Hepatocyte (in vitro differentiated cells): ENCODE data around the gene FBN1. TPM values are rescaled to one million over a fixed set of nuclear protein-coding genes. Genes with fewer than 3 reads are reported as not detected.

Experiments used
- DNase-seq: peaks from one replicate; pipeline ENCODE4 v3.0.0-alpha.2; 2016; ENCODE audit warnings: low spot score
- H2AFZ ChIP-seq: fragments of 200-600 bp; sonication (generic); 2 replicates; pipeline ENCODE4 v1.6.0; 2016; ENCODE audit warnings: antibody characterized with exemption, mild to moderate bottlenecking
- H3K27ac ChIP-seq: fragments of 200-600 bp; sonication (generic); 2 replicates; pipeline ENCODE4 v1.5.1; 2016; ENCODE audit warnings: mild to moderate bottlenecking
- H3K27me3 ChIP-seq: fragments of 200-600 bp; sonication (generic); 2 replicates; pipeline ENCODE4 v1.6.1; 2016
- H3K36me3 ChIP-seq: fragments of 200-600 bp; sonication (generic); replicated peaks from 2 replicates; pipeline ENCODE4 v1.5.1; 2016; ENCODE audit warnings: low read depth; ENCODE audit not compliant: insufficient read depth
- H3K4me1 ChIP-seq: fragments of 200-600 bp; sonication (generic); 2 replicates; pipeline ENCODE4 v1.5.1; 2016; ENCODE audit warnings: mild to moderate bottlenecking, moderate library complexity; ENCODE audit not compliant: insufficient read depth
- H3K4me2 ChIP-seq: fragments of 200-600 bp; sonication (generic); 2 replicates; pipeline ENCODE4 v1.6.0; 2016
- H3K4me3 ChIP-seq: fragments of 200-600 bp; sonication (generic); 2 replicates; pipeline ENCODE4 v1.5.1; 2016; ENCODE audit warnings: mild to moderate bottlenecking
- H3K79me2 ChIP-seq: fragments of 200-600 bp; sonication (generic); 2 replicates; pipeline ENCODE4 v1.6.0; 2017; ENCODE audit warnings: mild to moderate bottlenecking
- H3K9me2 ChIP-seq: fragments of 200-600 bp; sonication (generic); replicated peaks from 2 replicates; pipeline ENCODE4 v1.6.0; 2017; ENCODE audit warnings: mild to moderate bottlenecking; ENCODE audit not compliant: insufficient read depth
- H3K9me3 ChIP-seq: fragments of 200-600 bp; sonication (generic); 2 replicates; pipeline ENCODE4 v1.5.1; 2016; ENCODE audit warnings: low read depth, mild to moderate bottlenecking
- H4K20me1 ChIP-seq: fragments of 200-600 bp; sonication (generic); 2 replicates; pipeline ENCODE4 v1.6.0; 2016; ENCODE audit warnings: mild to moderate bottlenecking; ENCODE audit not compliant: insufficient read depth, poor library complexity, severe bottlenecking
- CTCF ChIP-seq: fragments of 200-600 bp; sonication (generic); IDR thresholded peaks from 2 replicates; pipeline ENCODE4 v1.5.1; 2016; ENCODE audit warnings: antibody characterized with exemption, mild to moderate bottlenecking; ENCODE audit not compliant: poor library complexity
- EZH2 ChIP-seq: fragments of 200-600 bp; sonication (generic); IDR thresholded peaks from 2 replicates; pipeline ENCODE4 v1.6.1; 2016; ENCODE audit warnings: antibody characterized with exemption, mild to moderate bottlenecking, borderline replicate concordance
- EZH2phosphoT487 ChIP-seq: fragments of 200-600 bp; sonication (generic); IDR thresholded peaks from one replicate; pipeline ENCODE4 v1.6.1; 2018; ENCODE audit warnings: antibody characterized with exemption, mild to moderate bottlenecking, low read depth, moderate library complexity; ENCODE audit not compliant: unreplicated experiment, severe bottlenecking
- WGBS: methylation state at CpG from one replicate; pipeline ENCODE4 v1.1.6; 2016; ENCODE audit warnings: low lambda C conversion rate; ENCODE audit errors: missing lambda C conversion rate; 5-methylcytosine and 5-hydroxymethylcytosine counted together
- polyA plus RNA-seq: library from polyadenylated mRNA; unstranded; fragments of >200 nt; fragmentation: Nextera tagmentation; extraction: Ambion mirVana; gene quantifications from 2 replicates; pipeline ENCODE4 v1.2.1, GENCODE V29; 2016
- total RNA-seq: library from RNA; depleted of rRNA; stranded (reverse); fragments of >200 nt; gene quantifications from 2 replicates; pipeline ENCODE4 v1.2.3, GENCODE V29; 2014

Gene FBN1
- total and polyA plus RNA-seq, 2 experiments from 2014 or later = 76.6 to 199 TPM

GRCh38 chr15:48644467-48644826 lies 1.1 kb downstream of the FBN1 start:
- DNase-seq = no peak
- Histone ChIP-seq H3K79me2 (peaks cover 49% of the 10 kb centered on the region), H3K9me2 (no peaks in the 10 kb centered on the region), H3K27me3 (peaks cover 25% of the 10 kb centered on the region), H4K20me1 (peaks cover 4% of the 10 kb centered on the region), H2AFZ (peak overlapping the region; percentile 29), H3K36me3 (no peaks in the 10 kb centered on the region), H3K4me3 (peak overlapping the region; percentile 82), H3K4me2 (peak overlapping the region; percentile 87), H3K9me3 (no peaks in the 10 kb centered on the region), H3K27ac (peak overlapping the region; percentile 86), H3K4me1 (no peaks in the 10 kb centered on the region)
- TF ChIP-seq EZH2 = no peak
- WGBS = 2% methylated on average over 22 of the region's 26 CpGs

DNA sequence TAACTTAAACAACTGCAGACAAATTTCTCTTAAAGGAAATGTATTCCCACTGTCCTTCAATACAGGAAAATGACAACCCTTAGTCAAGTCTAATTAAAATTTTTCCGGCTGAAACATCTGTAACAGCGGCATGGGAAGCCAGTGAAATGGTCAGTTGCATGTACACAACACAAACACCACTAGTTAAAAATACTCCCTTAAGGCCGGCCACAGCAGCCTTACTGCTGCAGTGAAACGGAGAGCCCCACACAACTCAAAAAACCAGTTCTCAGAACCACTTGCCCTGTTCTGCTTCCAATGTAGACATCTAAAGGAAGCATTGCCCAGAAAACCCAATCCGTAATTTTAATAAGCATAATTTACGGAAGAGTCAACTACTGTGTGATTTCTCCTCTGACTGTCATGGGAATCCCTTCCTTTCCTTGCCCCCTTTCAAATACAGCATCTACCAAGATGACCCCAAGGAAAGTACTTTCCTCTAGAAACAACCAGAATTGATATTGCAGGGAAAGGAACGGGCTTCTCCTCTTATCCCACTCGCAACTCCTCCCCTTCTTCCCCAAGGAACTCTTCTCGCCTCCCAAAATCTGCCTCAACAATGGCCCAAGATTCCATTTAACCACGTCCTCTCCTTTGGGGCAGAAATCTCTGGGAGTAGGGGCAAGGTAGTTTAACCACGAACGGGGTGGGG lies 1.6 kb downstream of the FBN1 start:
- peaks cover 25% of the 10 kb centered on the region for H3K27me3 ChIP-seq
- H3K9me2 ChIP-seq = no peaks in the 10 kb centered on the region
- H3K27ac ChIP-seq = peak overlapping the region; percentile 86
- H3K4me1 ChIP-seq = no peaks in the 10 kb centered on the region
- H3K4me3 ChIP-seq = peak overlapping the region; percentile 82
- WGBS = 32% methylated on average over 12 of the region's 12 CpGs
- no peaks in the 10 kb centered on the region for H3K36me3 ChIP-seq
- H4K20me1 ChIP-seq = peaks cover 4% of the 10 kb centered on the region
- H3K4me2 ChIP-seq = peak overlapping the region; percentile 87
- H2AFZ ChIP-seq = peak overlapping the region; percentile 29
- no peak for DNase-seq
- no peak for TF ChIP-seq EZH2
- TF ChIP-seq EZH2phosphoT487 = no peak
- TF ChIP-seq CTCF = no peak
- H3K79me2 ChIP-seq = peaks cover 54% of the 10 kb centered on the region
- H3K9me3 ChIP-seq = no peaks in the 10 kb centered on the region

DNA sequence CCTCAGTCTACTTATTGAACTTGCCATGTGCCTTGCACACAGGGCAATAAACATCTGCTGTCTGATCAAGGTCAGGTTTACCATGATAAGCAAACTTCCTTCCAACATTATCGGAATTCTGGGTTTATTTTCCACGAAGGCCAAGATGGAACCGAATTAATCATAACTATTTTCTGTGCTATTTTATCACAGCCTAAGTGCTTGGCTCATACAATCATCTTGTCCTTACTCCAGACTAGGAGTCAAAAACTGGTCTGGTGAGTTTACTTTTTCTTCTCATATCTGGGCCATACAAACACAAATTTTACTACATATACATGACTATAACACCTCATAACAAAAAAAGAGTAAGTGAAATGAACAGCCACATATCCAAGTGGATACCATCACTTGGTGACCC lies 2.3 kb downstream of the FBN1 start:
- Histone ChIP-seq H3K27ac (peak overlapping the region; percentile 86), H3K4me2 (peak overlapping the region; percentile 87), H3K4me1 (no peaks in the 10 kb centered on the region), H3K36me3 (no peaks in the 10 kb centered on the region), H3K9me2 (no peaks in the 10 kb centered on the region), H4K20me1 (peaks cover 4% of the 10 kb centered on the region), H3K4me3 (peak overlapping the region; percentile 82), H3K9me3 (no peaks in the 10 kb centered on the region), H2AFZ (no peak overlapping the region), H3K27me3 (peaks cover 25% of the 10 kb centered on the region), H3K79me2 (peaks cover 61% of the 10 kb centered on the region)
- TF ChIP-seq CTCF = no peak
- no peak for TF ChIP-seq EZH2phosphoT487
- no peak for TF ChIP-seq EZH2
- WGBS = 60% methylated on average over 3 of the region's 3 CpGs
- no peak for DNase-seq

- no peaks in the 10 kb centered on the region for H3K4me1 ChIP-seq
- WGBS = 41% methylated on average over 1 of the region's 1 CpG
- peak overlapping the region; percentile 82 for H3K4me3 ChIP-seq
- H3K79me2 ChIP-seq = peaks cover 65% of the 10 kb centered on the region
- no peak overlapping the region for H3K27ac ChIP-seq
- no peak overlapping the region for H2AFZ ChIP-seq
- no peak for TF ChIP-seq EZH2
- TF ChIP-seq EZH2phosphoT487 = no peak
- no peak for TF ChIP-seq CTCF
- no peaks in the 10 kb centered on the region for H3K9me3 ChIP-seq
- H3K9me2 ChIP-seq = no peaks in the 10 kb centered on the region
- peaks cover 4% of the 10 kb centered on the region for H4K20me1 ChIP-seq
- peak overlapping the region; percentile 87 for H3K4me2 ChIP-seq
- H3K36me3 ChIP-seq = no peaks in the 10 kb centered on the region
- no peak for DNase-seq
- peaks cover 25% of the 10 kb centered on the region for H3K27me3 ChIP-seq
These were observed 2.7 kb downstream of the FBN1 start for GRCh38 chr15:48642795-48643194.
